ENCODE measurements around the gene ADGRB3.
"Not testable (repeated sequence)": the region's sequence is repeated elsewhere in the genome, so short reads cannot be mapped to it uniquely, and the experiment has no call there.

ADGRB3 gene

DNA sequence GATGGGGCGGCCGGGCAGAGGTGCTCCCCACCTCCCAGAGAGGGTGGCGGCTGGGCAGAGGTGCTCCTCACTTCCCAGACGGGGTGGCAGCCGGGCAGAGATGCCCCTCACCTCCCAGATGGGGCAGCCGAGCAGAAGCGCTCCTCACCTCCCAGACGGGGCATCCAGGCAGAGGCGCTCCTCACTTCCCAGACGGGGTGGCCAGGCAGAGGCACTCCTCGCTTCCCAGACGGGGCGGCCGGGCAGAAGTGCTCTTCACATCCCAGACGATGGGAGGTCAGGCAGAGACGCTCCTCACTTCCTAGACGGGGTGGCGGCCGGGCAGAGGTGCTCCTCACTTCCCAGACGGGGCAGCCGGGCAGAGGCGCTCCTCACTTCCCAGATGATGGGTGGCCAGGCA is 798.0 kb downstream of the ADGRB3 start:
- not testable (repeated sequence) for DNase-seq (ENCODE audit: low spot score)

DNA sequence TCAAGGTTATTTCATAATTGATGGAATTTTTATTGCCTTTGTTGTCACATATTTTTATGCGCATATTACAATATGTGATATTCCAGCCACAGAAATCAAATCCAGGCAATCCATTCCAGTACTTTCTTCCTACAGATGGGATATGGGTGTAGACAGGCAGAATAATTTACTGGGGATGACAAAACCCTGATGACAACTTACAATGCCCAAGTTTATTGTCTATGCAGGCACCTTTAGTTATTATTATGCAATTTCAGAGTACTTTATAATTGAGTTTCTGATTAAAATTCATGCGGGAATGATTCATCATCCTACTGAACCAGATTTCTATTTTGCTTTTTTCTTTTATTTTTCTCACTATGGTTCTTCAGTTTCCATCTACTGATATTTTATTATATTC is 803.0 kb downstream of the ADGRB3 start:
- DNase-seq (ENCODE audit: low spot score) = no peak
